HG03108 (cell line): ENCODE results near the gene GPA33.

Experiments used
- ATAC-seq: cut with Tn5 transposase; IDR thresholded peaks from one replicate; pipeline ENCODE4 v1.9.1; 2021; ENCODE audit warnings: moderate library complexity; ENCODE audit not compliant: unreplicated experiment

The GPA33 gene, protein sequence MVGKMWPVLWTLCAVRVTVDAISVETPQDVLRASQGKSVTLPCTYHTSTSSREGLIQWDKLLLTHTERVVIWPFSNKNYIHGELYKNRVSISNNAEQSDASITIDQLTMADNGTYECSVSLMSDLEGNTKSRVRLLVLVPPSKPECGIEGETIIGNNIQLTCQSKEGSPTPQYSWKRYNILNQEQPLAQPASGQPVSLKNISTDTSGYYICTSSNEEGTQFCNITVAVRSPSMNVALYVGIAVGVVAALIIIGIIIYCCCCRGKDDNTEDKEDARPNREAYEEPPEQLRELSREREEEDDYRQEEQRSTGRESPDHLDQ

DNA sequence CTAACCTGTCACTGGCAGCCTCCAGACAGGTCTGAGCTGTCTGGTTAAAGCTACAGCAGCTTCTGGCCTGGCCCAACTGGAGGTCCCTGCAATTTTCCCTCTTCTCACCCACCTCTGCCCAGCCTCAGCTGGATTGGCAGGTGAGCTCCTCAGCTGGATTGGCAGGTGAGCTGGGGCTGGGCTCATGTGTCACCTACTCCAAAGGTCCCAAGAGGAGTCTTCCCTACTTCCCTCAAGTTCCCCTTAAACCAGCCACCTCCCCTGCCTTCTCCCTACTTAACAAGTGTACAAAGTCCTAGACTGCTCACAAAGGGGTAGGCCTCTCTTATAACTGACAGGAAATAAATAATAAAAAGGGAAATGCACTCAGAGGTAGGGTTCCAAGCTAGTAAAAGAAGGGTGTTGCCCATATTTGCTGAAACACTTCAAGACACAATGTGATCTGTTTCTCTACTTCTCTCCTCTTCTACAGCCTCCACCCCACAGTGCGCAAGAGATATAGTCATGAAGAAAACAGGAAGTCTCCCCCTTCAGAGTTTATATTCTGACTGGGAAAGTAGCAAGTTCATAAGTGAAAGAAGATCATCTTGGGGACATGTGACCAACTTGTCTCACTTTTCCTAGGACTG is at the start of gene GPA33:
TSS of gene GPA33 (minus strand) at position 64 of the 629 bp plus-strand sequence. CDS start 90 bp downstream, outside the sequence.
- ATAC-seq = no peak

- ATAC-seq = no peak
These were observed 48.5 kb upstream of the GPA33 start for GRCh38 chr1:167138703-167139102.

- ATAC-seq = no peak
These were observed 47.8 kb upstream of the GPA33 start for GRCh38 chr1:167137793-167138510.

DNA sequence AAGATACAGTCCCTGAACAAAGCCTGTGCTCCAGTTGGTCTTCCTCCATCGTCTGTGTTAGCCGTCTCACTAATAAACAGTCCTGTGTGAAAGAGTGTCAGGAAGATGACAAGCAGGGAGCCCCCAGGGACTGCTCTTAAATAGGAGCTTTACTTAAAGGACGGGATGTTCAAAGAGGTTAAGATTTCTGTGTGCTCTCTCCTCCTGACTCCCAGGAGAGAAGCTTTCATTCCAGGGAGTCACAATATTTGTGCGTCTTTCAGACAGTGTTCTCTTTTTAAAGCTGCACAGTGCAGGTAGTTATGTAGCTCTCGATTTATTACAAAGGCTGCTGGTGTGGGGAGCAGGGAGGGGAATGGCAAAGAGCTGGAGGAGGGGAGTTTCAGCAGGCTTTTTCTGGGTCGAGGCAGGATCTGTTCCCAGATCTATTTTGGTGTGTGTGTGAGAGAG is 47.2 kb upstream of the GPA33 start:
- ATAC-seq = no peak

DNA sequence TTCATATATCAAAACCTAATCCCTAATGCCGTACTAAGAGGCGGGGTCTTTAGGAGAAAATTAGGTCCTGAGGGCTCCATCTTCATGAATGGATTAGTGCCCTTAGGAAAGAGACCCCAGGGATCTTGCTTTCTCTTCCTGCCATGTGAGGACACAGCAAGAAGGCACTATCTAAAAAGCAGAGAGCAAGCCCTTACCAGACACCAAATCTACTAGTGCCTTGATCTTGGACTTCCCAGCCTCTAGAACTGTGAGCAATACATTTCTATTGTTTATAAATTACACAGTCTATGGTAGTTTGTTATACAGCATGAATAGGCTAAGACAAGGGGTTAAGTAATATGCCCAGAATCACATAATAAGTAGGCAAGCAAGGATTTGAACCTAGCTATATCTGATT is 46.6 kb upstream of the GPA33 start:
- no peak for ATAC-seq

- ATAC-seq = no peak
These were observed 46.0 kb upstream of the GPA33 start for GRCh38 chr1:167136191-167136614.

GRCh38 chr1:167135281-167135840 is 45.2 kb upstream of the GPA33 start:
- ATAC-seq = no peak

- no peak for ATAC-seq
These were observed 42.3 kb upstream of the GPA33 start for GRCh38 chr1:167132301-167133010.

DNA sequence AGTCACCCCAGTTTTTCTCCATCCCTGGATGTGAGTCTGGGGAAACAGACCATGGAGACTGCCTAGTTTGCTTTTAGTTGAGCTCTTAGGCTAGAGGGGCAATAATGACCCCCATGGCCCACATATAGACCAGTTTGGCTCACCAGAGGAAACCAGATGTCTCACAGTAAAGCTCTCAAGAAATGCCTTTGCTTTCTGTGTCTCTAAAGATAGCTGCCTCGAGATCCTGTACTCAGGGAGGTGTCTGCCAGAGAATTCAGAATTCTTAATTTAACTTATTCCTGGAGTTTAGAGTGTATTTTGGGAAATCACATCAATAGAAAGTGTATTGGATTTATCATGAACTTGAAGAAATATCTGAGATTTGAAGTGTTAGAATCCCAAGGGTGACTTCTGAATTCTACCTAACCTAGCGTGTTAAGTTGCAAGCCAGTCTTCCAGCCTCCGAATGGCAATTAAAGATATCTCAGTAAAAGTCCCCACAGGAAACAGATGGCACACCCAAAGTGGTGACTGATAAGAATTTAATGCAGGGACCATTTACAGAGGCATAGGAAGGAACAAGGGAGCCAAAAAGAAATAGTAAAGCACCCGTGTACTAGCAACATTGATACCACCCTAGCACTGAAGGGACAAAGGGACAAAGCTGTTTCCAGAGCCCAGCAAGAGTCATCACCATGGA is 40.8 kb upstream of the GPA33 start:
- ATAC-seq = no peak

- no peak for ATAC-seq
These were observed 38.4 kb upstream of the GPA33 start for GRCh38 chr1:167128261-167129227.

DNA sequence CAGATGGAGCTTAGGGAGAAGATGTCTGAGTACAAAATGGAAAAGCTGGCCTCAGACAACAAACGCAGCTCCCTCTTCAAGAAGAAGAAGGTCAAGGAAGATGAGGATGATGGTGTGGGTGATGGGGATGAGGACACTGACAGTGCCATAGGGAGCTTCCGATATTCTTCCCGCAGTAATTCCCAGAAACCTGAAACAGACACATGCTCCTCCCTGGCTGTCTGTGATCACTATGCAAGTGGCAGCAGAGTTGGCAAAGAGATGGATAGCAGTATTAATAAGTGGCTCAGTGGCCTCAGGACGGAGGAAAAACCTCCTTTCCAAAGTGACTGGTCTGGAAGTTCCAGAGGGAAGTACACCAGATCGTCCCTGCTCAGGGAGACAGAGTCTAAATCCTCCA is 37.5 kb upstream of the GPA33 start:
- no peak for ATAC-seq

- ATAC-seq = no peak
These were observed 37.1 kb upstream of the GPA33 start for GRCh38 chr1:167127236-167127635.

DNA sequence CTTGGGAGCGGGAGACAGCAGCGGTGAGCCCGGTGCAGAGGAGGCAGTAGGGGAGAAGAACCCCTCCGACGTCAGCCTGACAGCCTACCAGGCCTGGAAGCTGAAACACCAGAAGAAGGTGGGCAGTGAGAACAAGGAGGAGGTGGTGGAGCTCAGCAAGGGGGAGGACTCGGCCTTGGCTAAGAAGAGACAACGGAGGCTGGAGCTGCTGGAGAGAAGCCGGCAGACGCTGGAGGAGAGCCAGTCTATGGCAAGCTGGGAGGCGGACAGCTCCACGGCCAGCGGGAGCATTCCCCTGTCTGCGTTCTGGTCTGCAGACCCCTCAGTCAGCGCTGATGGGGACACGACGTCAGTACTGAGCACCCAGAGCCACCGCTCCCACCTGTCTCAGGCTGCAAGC is 36.6 kb upstream of the GPA33 start:
- no peak for ATAC-seq

DNA sequence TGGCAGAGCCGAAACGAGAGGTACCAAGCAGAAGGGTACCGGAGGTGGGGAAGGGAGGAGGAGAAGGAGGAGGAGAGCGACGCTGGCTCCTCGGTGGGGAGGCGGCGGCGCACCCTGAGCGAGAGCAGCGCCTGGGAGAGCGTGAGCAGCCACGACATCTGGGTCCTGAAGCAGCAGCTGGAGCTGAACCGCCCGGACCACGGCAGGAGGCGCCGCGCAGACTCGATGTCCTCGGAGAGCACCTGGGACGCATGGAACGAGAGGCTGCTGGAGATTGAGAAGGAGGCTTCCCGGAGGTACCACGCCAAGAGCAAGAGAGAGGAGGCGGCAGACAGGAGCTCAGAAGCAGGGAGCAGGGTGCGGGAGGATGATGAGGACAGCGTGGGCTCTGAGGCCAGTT is 36.1 kb upstream of the GPA33 start:
- no peak for ATAC-seq

- ATAC-seq = no peak
These were observed 32.4 kb upstream of the GPA33 start for GRCh38 chr1:167122568-167122967.

- ATAC-seq = no peak
These were observed 31.9 kb upstream of the GPA33 start for GRCh38 chr1:167122121-167122480.

DNA sequence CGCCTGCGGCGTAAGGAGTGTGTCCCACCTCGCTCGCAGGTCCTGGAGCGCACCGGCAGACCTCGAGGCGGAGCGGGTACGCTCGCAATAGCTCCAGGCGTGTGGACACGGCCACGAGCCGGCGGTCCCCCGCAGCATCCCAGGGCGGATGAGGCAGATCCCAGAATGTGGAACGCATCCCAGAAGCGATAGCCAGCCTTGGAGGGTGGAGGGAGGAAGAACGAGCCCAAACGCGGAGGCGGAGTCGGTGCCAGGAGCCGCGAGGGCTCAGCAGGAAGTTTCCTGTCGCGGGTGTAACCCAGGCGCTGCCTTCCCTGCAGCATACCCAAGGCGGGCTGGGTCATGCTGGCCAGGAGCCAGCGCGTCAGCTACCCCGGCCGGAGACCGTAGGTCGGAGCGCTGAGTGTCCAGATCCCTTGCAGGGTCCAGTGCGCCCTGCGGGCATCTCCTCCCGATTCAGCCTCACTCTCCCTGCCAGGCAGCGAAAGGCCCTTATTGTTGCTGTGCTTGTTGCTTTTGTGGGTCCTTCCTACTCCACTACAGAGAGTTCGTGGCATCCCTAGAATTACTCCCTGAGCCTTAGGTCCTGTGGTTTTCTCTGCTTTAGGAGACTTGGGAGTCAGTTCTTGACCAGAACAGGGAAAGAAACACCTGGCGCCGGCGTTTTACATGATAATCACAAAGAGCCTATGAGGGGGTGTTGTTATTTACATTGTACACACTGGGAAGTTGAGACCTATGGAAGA is 31.4 kb upstream of the GPA33 start:
- no peak for ATAC-seq

- no peak for ATAC-seq
These were observed 30.7 kb upstream of the GPA33 start for GRCh38 chr1:167120899-167121298.

- ATAC-seq = no peak
These were observed 29.5 kb upstream of the GPA33 start for GRCh38 chr1:167119696-167120095.
